ENCODE measurements around the gene MBD3L4.

The MBD3L4 gene

DNA sequence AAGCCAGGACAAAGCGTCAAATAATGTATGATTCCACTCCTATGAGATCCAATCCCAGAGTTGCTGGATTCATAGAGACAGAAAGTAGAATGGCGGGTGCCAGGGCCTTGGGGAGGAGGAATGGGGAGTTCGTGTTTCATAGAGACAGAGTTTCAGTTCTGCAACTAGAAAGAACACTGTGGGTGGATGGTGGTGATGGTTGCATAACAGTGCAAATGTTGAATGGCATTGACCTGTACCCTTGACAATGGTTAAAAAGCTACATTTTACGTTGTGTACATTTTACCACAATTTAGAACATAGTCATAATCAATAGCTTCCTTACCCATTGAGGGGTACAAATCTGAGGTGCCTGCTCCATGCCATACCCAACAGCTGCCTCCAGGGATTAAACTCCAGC, 52.1 kb downstream of the MBD3L4 start:
- intact Hi-C loops (cut with DNase I), result no loop called here
- no peak for DNase-seq
